ENCODE measurements around the gene EPHX1. TPM values are rescaled to one million over a fixed set of nuclear protein-coding genes. Genes with fewer than 3 reads are reported as not detected.

Gene EPHX1
- total RNA-seq, 1 donor from 2014 or later, result 82.8 TPM

- Mint-ChIP-seq H3K27ac (ENCODE audit: unreplicated experiment) (no peak overlapping the region), H3K36me3 (ENCODE audit: low read depth, unreplicated experiment) (peaks cover 35% of the 10 kb centered on the region), H3K9me3 (ENCODE audit: unreplicated experiment) (peaks cover 4% of the 10 kb centered on the region), H3K4me3 (ENCODE audit: unreplicated experiment) (no peak overlapping the region), H3K27me3 (ENCODE audit: low read depth, unreplicated experiment) (no peaks in the 10 kb centered on the region), H3K4me1 (ENCODE audit: low read depth, unreplicated experiment) (peaks cover 13% of the 10 kb centered on the region)
- Histone ChIP-seq H3K4me2 (ENCODE audit: low read length) (no peak overlapping the region), H3K36me3 (ENCODE audit: insufficient read depth, low read length) (peaks cover 2% of the 10 kb centered on the region), H3K4me1 (ENCODE audit: insufficient read depth, low read length) (no peaks in the 10 kb centered on the region), H3K27me3 (ENCODE audit: insufficient read depth, low read length) (no peaks in the 10 kb centered on the region), H3K9ac (ENCODE audit: low read length) (no peak overlapping the region), H4K20me1 (ENCODE audit: insufficient read depth, low read length) (peaks cover 5% of the 10 kb centered on the region), H3K4me3 (ENCODE audit: insufficient read depth, low read depth, low read length) (no peak overlapping the region), H3K27ac (ENCODE audit: low read depth, low read length) (no peak overlapping the region), H3K9me3 (ENCODE audit: insufficient read depth, low read depth, low read length) (no peaks in the 10 kb centered on the region), H2AFZ (ENCODE audit: low read depth, low read length) (no peak overlapping the region), H3K79me2 (ENCODE audit: insufficient read depth, low read length) (no peaks in the 10 kb centered on the region)
- no peak for DNase-seq (ENCODE audit: low read depth)
- FAIRE-seq, result no peak
- no peak for TF ChIP-seq CTCF (IDR thresholded peaks at IDR 0.05; ENCODE audit: insufficient read depth, low read depth, low read length)
- TF ChIP-seq EZH2 (IDR thresholded peaks at IDR 0.05; ENCODE audit: insufficient read depth, low read length), result no peak
These were observed 40.4 kb downstream of the EPHX1 start for GRCh38 chr1:225850370-225850769.

- no peak overlapping the region for H3K27ac ChIP-seq (ENCODE audit: low read depth, low read length)
- FAIRE-seq (no peak), DNase-seq (ENCODE audit: low read depth) (no peak)
- Mint-ChIP-seq H3K36me3 (ENCODE audit: low read depth, unreplicated experiment) (peaks cover 40% of the 10 kb centered on the region), H3K27ac (ENCODE audit: unreplicated experiment) (no peak overlapping the region), H3K27me3 (ENCODE audit: low read depth, unreplicated experiment) (no peaks in the 10 kb centered on the region), H3K9me3 (ENCODE audit: unreplicated experiment) (peaks cover 4% of the 10 kb centered on the region), H3K4me3 (ENCODE audit: unreplicated experiment) (no peak overlapping the region), H3K4me1 (ENCODE audit: low read depth, unreplicated experiment) (peaks cover 13% of the 10 kb centered on the region)
- no peak overlapping the region for H2AFZ ChIP-seq (ENCODE audit: low read depth, low read length)
- no peak overlapping the region for H3K4me2 ChIP-seq (ENCODE audit: low read length)
- peaks cover 2% of the 10 kb centered on the region for H3K36me3 ChIP-seq (ENCODE audit: insufficient read depth, low read length)
- no peak overlapping the region for H3K9ac ChIP-seq (ENCODE audit: low read length)
- H3K4me3 ChIP-seq (ENCODE audit: insufficient read depth, low read depth, low read length), result no peak overlapping the region
- no peaks in the 10 kb centered on the region for H3K9me3 ChIP-seq (ENCODE audit: insufficient read depth, low read depth, low read length)
- no peaks in the 10 kb centered on the region for H3K27me3 ChIP-seq (ENCODE audit: insufficient read depth, low read length)
- no peak for TF ChIP-seq EZH2 (IDR thresholded peaks at IDR 0.05; ENCODE audit: insufficient read depth, low read length)
- no peak for TF ChIP-seq CTCF (IDR thresholded peaks at IDR 0.05; ENCODE audit: insufficient read depth, low read depth, low read length)
- H3K79me2 ChIP-seq (ENCODE audit: insufficient read depth, low read length), result no peaks in the 10 kb centered on the region
- H4K20me1 ChIP-seq (ENCODE audit: insufficient read depth, low read length), result no peaks in the 10 kb centered on the region
- H3K4me1 ChIP-seq (ENCODE audit: insufficient read depth, low read length), result no peaks in the 10 kb centered on the region
These were observed 41.9 kb downstream of the EPHX1 start for GRCh38 chr1:225851805-225852204.

- no peak for FAIRE-seq
- Histone ChIP-seq H3K36me3 (ENCODE audit: insufficient read depth, low read length) (peaks cover 2% of the 10 kb centered on the region), H3K27ac (ENCODE audit: low read depth, low read length) (no peak overlapping the region), H2AFZ (ENCODE audit: low read depth, low read length) (no peak overlapping the region), H3K4me1 (ENCODE audit: insufficient read depth, low read length) (no peaks in the 10 kb centered on the region), H3K4me3 (ENCODE audit: insufficient read depth, low read depth, low read length) (no peak overlapping the region), H4K20me1 (ENCODE audit: insufficient read depth, low read length) (no peaks in the 10 kb centered on the region), H3K27me3 (ENCODE audit: insufficient read depth, low read length) (no peaks in the 10 kb centered on the region), H3K9me3 (ENCODE audit: insufficient read depth, low read depth, low read length) (no peaks in the 10 kb centered on the region), H3K9ac (ENCODE audit: low read length) (no peak overlapping the region), H3K79me2 (ENCODE audit: insufficient read depth, low read length) (no peaks in the 10 kb centered on the region), H3K4me2 (ENCODE audit: low read length) (no peak overlapping the region)
- Mint-ChIP-seq H3K27me3 (ENCODE audit: low read depth, unreplicated experiment) (no peaks in the 10 kb centered on the region), H3K27ac (ENCODE audit: unreplicated experiment) (no peak overlapping the region), H3K9me3 (ENCODE audit: unreplicated experiment) (peaks cover 4% of the 10 kb centered on the region), H3K4me3 (ENCODE audit: unreplicated experiment) (no peak overlapping the region), H3K36me3 (ENCODE audit: low read depth, unreplicated experiment) (peaks cover 40% of the 10 kb centered on the region), H3K4me1 (ENCODE audit: low read depth, unreplicated experiment) (peaks cover 13% of the 10 kb centered on the region)
- no peak for TF ChIP-seq CTCF (IDR thresholded peaks at IDR 0.05; ENCODE audit: insufficient read depth, low read depth, low read length)
- no peak for TF ChIP-seq EZH2 (IDR thresholded peaks at IDR 0.05; ENCODE audit: insufficient read depth, low read length)
- no peak for DNase-seq (ENCODE audit: low read depth)
These were observed 42.6 kb downstream of the EPHX1 start for GRCh38 chr1:225852413-225853124.
